ENCODE measurements around the gene AHDC1.

The AHDC1 gene

DNA sequence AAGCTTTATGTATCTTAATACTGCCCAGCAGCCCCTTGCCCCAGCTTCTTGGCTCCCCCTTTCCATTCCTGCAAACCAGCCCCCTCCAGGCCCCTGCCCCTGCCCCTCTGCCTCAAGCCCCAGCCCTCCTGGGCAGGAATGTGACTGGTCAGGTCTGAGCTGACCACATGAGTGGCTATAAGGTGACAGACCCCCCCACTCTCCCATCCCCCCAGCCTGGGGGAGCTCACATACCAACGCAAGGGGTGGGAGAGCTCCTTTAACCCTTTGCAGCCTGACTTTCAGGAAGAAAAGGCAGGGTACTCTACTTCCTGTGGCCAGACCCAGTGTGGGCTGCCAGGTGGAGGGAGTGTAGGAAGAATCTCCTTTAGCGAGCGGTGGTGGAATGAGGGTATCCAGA lies 33.2 kb downstream of the AHDC1 start:
- Histone ChIP-seq H3K27me3 (ENCODE audit: insufficient read depth, low read length) (no peaks in the 10 kb centered on the region), H3K36me3 (ENCODE audit: insufficient read depth, low read depth, low read length) (no peaks in the 10 kb centered on the region), H3K9ac (ENCODE audit: low read depth, low read length) (peak overlapping the region; percentile 76), H3K9me3 (ENCODE audit: insufficient read depth, low read depth, low read length) (no peaks in the 10 kb centered on the region), H3K27ac (ENCODE audit: low read length) (peak overlapping the region; percentile 74), H3K4me3 (ENCODE audit: low read length) (peak overlapping the region; percentile 54), H3K4me1 (ENCODE audit: insufficient read depth, low read length) (peaks cover 76% of the 10 kb centered on the region)

DNA sequence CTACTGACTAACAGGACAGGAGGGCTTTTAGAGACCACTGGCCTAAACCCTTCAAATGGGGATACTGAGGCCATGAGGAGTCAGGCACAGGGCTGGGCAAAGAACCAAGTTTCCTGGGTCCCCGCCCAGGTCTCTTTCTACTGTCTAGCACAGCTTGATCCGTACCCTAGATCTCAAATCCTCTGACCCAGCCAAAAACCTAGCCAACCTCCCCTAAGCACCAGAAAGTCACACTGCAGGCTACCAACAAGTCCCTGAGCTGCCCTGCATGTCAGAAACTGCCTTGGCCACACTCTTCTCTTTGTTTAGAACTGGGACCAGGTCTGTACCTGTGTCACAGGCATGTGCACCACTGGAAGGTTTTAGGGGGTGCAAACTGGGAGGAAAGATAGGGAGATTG lies 33.6 kb downstream of the AHDC1 start:
- peaks cover 76% of the 10 kb centered on the region for H3K4me1 ChIP-seq (ENCODE audit: insufficient read depth, low read length)
- no peaks in the 10 kb centered on the region for H3K36me3 ChIP-seq (ENCODE audit: insufficient read depth, low read depth, low read length)
- no peaks in the 10 kb centered on the region for H3K27me3 ChIP-seq (ENCODE audit: insufficient read depth, low read length)
- no peaks in the 10 kb centered on the region for H3K9me3 ChIP-seq (ENCODE audit: insufficient read depth, low read depth, low read length)
- peak overlapping the region; percentile 76 for H3K9ac ChIP-seq (ENCODE audit: low read depth, low read length)
- H3K4me3 ChIP-seq (ENCODE audit: low read length): peak overlapping the region; percentile 54; the same call in 1 of the 2 replicates
- peak overlapping the region; percentile 74 for H3K27ac ChIP-seq (ENCODE audit: low read length)

DNA sequence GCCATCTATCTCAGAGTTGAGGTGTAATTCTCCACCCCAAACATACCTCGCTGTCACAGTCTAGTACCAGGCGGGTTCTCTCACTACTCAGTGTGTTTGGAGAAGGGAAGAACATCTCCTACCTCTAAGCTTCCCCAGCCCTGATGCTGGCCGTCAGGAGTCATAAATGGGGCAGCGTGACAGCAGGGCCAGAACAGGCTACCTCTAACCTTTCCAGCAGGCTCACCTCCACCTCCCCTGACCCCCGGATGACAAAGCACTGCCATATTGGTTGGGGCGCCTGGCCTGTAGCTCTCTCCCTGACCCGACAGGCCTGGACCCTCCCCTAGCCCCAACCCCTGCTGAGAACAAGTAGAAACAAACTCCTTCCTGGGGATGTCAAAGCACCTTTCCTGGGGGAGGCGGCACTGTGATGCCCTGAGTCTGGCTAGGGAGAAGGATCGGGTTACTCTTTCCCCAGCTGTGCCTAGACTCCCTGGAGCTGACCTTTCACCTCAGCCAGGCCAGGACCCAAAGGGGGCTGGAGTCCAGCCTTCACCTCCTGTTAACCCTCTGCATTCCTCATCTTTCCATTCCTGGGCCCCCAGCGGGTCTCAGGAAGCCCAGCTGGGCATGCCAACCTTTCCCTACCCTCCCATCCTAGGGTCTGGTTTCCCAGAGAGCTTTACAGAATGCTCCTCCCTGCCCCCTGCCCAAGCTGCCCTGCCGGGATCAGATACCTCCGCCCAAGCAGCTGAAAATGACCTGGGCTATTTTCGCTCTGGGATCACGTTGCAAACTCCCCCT lies 34.2 kb downstream of the AHDC1 start:
- no peaks in the 10 kb centered on the region for H3K9me3 ChIP-seq (ENCODE audit: insufficient read depth, low read depth, low read length)
- H3K9ac ChIP-seq (ENCODE audit: low read depth, low read length): peak overlapping the region; percentile 76; the same call in 1 of the 2 replicates
- peaks cover 75% of the 10 kb centered on the region for H3K4me1 ChIP-seq (ENCODE audit: insufficient read depth, low read length)
- no peaks in the 10 kb centered on the region for H3K27me3 ChIP-seq (ENCODE audit: insufficient read depth, low read length)
- peak overlapping the region; percentile 74 for H3K27ac ChIP-seq (ENCODE audit: low read length)
- H3K4me3 ChIP-seq (ENCODE audit: low read length): peak overlapping the region; percentile 54; the same call in 1 of the 2 replicates
- no peaks in the 10 kb centered on the region for H3K36me3 ChIP-seq (ENCODE audit: insufficient read depth, low read depth, low read length)

DNA sequence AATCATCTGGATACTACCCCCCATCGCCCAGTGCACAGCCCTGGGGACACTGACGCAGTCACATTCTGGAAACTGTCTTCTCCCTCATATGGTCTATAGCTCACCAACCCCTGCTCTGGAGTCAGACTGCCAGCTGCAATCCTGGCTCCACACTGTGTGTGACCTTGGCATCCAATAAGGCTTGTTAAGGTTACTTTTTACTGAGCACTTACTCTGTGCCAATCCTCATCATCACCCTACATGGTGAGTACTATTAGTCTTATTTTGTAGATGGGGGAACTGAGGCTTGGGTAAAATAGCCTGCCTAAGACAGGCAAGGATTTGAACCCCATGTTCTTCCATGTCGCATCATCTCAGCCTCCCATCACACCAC lies 34.9 kb downstream of the AHDC1 start:
- Histone ChIP-seq H3K27ac (ENCODE audit: low read length) (no peak overlapping the region), H3K4me1 (ENCODE audit: insufficient read depth, low read length) (peaks cover 74% of the 10 kb centered on the region), H3K27me3 (ENCODE audit: insufficient read depth, low read length) (no peaks in the 10 kb centered on the region), H3K36me3 (ENCODE audit: insufficient read depth, low read depth, low read length) (no peaks in the 10 kb centered on the region), H3K4me3 (ENCODE audit: low read length) (peak overlapping the region; percentile 54; the same call in 1 of the 2 replicates), H3K9me3 (ENCODE audit: insufficient read depth, low read depth, low read length) (no peaks in the 10 kb centered on the region), H3K9ac (ENCODE audit: low read depth, low read length) (no peak overlapping the region)

DNA sequence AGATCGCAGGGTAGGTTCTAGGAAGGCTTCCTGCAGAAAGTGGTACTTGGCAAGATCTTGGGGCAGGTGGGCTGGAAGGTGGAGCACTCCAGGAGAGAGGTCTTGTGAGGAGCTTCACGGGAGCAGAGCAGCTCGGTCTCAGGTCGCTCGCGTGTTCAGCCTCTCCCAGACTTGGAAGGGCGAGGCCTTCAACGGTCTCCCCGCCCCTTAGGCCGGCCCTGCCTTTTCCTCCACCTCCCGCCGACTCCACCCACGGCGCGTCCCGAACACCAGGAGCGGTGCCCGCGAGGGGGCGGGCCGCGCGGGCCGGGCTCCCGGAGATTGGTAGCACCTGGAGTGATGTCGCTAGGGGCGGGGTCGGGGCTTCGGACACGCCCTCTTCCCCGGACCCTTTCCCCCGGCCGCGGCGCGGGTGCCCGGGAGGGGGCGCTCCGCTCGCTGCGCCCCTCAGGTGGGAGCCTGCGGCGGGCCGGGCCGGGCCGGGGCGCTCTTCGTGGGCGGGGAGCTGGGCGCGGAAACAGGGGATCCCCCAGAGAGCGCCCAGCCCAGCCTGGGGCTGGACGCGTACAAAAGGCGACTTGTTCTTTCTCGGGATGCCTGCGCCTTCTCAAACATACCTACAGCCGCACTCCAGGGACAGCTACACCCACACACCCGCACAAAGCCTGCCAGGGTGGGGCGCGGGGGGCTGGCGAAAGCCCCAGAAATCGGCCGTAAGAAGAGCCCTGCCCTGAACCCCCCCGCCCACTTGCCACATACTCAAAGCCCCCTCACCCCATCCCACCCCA lies 35.5 kb downstream of the AHDC1 start:
- Histone ChIP-seq H3K27me3 (ENCODE audit: insufficient read depth, low read length) (no peaks in the 10 kb centered on the region), H3K27ac (ENCODE audit: low read length) (no peak overlapping the region), H3K9ac (ENCODE audit: low read depth, low read length) (peak overlapping the region; percentile 45; the same call in 1 of the 2 replicates), H3K4me3 (ENCODE audit: low read length) (peak overlapping the region; percentile 62), H3K9me3 (ENCODE audit: insufficient read depth, low read depth, low read length) (no peaks in the 10 kb centered on the region), H3K4me1 (ENCODE audit: insufficient read depth, low read length) (peaks cover 74% of the 10 kb centered on the region), H3K36me3 (ENCODE audit: insufficient read depth, low read depth, low read length) (no peaks in the 10 kb centered on the region)

DNA sequence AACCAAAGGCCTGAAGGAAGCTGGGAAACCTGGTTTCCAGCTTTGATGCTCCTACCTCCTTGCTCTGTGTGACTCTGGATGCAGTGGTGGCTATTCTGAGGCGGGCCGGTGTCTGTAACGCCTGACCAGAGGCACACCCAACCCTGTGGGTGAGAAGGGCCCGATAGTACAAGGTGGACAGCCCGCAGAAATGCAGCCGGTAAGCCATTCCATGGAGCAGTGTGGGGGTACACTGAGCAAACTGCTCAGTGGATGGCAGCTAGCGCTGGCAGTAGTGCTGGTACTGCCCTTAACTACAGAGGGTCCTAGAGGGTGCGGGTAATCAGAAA lies 36.0 kb downstream of the AHDC1 start:
- peak overlapping the region; percentile 45; the same call in 1 of the 2 replicates for H3K9ac ChIP-seq (ENCODE audit: low read depth, low read length)
- no peaks in the 10 kb centered on the region for H3K9me3 ChIP-seq (ENCODE audit: insufficient read depth, low read depth, low read length)
- no peaks in the 10 kb centered on the region for H3K36me3 ChIP-seq (ENCODE audit: insufficient read depth, low read depth, low read length)
- no peaks in the 10 kb centered on the region for H3K27me3 ChIP-seq (ENCODE audit: insufficient read depth, low read length)
- H3K4me1 ChIP-seq (ENCODE audit: insufficient read depth, low read length): peaks cover 70% of the 10 kb centered on the region
- H3K27ac ChIP-seq (ENCODE audit: low read length): no peak overlapping the region
- H3K4me3 ChIP-seq (ENCODE audit: low read length): peak overlapping the region; percentile 62

DNA sequence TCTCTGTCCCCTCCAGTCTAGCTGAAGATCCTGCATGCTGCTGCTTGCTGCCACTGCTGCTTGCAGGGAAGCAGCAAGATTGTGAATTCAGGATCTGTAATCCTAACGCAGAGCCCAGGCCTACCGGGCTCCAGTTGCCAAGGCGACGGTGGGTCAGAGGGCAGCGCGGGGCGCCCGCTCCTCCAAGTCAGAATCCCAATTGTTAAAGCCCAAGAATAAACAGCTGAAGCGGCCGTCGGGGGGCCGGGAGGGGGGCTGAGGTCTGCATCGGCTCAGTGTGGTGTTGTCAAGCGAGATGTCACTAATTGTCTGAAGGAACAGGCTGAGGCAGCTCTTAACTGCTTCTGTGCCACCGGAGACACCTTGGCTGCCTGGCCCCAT lies 36.8 kb downstream of the AHDC1 start:
- H3K9ac ChIP-seq (ENCODE audit: low read depth, low read length): peak overlapping the region; percentile 45; the same call in 1 of the 2 replicates
- no peak overlapping the region for H3K27ac ChIP-seq (ENCODE audit: low read length)
- H3K4me1 ChIP-seq (ENCODE audit: insufficient read depth, low read length): peaks cover 65% of the 10 kb centered on the region
- no peaks in the 10 kb centered on the region for H3K9me3 ChIP-seq (ENCODE audit: insufficient read depth, low read depth, low read length)
- no peak overlapping the region for H3K4me3 ChIP-seq (ENCODE audit: low read length)
- H3K27me3 ChIP-seq (ENCODE audit: insufficient read depth, low read length): no peaks in the 10 kb centered on the region
- H3K36me3 ChIP-seq (ENCODE audit: insufficient read depth, low read depth, low read length): no peaks in the 10 kb centered on the region

DNA sequence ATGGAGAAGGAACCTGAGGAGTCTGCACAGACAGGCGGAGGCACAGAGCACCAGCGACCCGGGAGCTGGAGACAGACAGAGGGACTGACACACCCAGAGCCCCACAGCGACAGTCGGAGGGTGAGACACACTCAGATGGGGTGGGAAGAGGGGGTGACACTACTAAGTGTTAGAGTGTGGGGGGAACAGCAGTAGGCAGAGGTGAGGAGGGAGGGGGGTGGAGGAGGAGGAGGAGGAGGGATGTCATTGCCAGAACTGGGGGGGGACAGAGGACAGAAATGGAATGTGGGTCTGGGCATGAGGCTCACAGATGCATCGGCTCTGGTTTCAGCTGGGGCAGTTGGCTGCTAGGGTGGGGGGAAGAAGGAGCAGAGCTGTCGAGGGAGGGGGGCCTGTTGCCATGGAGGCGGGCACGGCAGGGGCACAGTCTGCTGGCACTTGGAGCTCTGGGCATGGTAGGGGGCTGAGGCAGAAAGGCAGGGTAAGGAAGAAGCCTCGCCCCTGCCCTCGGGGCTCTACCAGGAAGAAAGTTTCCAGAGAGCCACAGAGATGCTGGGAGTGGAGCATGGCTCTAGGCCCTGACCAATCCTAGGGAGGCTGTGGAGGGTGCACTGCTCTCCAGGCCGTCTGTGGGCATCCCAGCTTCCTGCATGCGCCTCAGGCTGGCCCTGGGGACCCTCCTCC lies 37.3 kb downstream of the AHDC1 start:
- Histone ChIP-seq H3K27me3 (ENCODE audit: insufficient read depth, low read length) (no peaks in the 10 kb centered on the region), H3K4me1 (ENCODE audit: insufficient read depth, low read length) (peaks cover 63% of the 10 kb centered on the region), H3K4me3 (ENCODE audit: low read length) (no peak overlapping the region), H3K27ac (ENCODE audit: low read length) (no peak overlapping the region), H3K9me3 (ENCODE audit: insufficient read depth, low read depth, low read length) (no peaks in the 10 kb centered on the region), H3K9ac (ENCODE audit: low read depth, low read length) (peak overlapping the region; percentile 31; the same call in 1 of the 2 replicates), H3K36me3 (ENCODE audit: insufficient read depth, low read depth, low read length) (no peaks in the 10 kb centered on the region)

DNA sequence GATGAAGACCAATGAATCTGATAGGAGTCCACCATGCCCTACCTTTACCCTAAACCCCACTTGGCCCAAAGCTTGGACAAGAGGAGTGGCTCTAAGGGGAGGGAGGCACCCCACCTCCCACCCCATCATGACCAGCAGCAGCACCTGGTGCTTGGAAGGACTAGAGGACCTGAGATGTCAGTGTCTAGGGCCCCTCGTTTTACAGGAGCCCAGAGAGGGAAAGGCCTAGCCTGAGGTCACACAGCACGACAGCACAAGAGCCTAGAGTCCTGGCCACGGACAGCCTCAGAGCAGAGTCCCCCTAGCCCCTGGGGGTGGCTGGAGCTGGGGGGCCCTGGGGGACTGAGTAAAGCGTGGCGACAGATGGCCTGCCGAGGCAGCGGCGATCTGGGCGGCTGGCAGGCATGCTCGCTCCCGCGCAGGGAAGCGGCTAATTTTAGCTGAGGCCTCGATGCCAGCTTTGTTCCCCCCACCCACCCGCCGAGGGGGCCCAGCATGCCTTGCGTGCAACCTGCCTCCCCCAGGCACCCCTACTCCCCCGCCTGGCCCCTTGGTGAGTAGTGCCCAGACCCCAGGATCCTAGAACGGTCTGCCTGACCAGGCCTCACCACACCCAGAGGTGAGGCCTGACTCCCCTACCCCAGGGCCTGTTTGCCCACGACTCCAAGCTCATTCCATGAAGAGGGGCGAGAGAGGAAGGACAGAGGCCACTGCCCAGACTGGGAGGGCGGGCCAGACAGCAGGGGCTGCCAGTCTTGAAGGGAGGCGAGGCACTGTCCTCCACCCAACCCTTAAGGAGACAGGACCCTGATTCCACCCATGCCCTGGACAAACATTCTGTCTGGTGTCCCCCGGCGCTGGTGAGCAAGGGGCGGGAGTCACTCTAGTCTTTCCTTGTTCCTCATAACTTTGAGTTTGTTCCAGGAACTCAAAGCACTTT lies 39.0 kb downstream of the AHDC1 start:
- no peaks in the 10 kb centered on the region for H3K36me3 ChIP-seq (ENCODE audit: insufficient read depth, low read depth, low read length)
- H3K4me1 ChIP-seq (ENCODE audit: insufficient read depth, low read length): peaks cover 51% of the 10 kb centered on the region
- H3K4me3 ChIP-seq (ENCODE audit: low read length): no peak overlapping the region
- no peaks in the 10 kb centered on the region for H3K27me3 ChIP-seq (ENCODE audit: insufficient read depth, low read length)
- H3K9ac ChIP-seq (ENCODE audit: low read depth, low read length): peak overlapping the region; percentile 27; the same call in 1 of the 2 replicates
- H3K9me3 ChIP-seq (ENCODE audit: insufficient read depth, low read depth, low read length): no peaks in the 10 kb centered on the region
- no peak overlapping the region for H3K27ac ChIP-seq (ENCODE audit: low read length)

DNA sequence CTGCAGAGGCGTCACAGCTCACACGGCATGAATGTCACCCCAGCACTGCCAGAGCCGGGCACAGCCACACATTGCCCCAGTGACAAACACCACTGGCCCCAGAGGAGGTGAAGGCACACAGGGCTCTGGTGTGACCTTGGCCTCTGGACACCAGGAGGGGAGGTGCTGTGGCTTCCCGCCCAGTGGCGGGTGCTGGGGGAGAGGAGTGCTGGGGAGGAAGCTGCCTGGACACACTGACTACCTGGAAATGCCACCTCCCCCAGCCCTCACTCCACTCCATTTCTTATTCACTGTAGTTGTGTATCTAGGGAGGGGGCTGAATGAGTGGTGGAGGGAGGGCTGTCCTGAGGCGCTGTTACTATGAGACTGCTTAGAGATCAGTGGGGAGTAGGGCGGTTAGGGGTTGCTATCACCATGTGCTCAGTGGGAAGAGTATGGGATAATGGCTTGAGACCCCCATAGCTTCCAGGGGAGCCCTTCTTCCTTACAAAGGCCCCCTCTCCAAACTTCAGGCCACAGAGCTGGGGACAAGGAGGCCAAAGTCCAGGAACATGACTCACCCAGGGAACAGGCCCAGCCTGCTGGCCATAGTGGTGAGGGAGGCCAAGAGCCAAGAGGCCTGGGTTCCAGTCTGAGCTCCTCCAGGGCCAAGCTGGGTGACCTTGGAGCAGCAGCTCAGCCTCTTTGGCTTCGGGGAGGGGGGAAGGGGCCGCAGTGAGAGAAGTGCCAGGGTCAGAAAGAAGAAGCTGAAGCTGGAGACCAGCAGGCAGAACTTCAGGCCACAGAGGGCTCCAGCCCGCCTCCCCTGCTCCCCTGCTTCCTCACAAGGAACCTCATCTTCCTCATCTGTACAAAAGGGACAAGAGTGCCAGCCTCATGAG lies 40.1 kb downstream of the AHDC1 start:
- H3K4me3 ChIP-seq (ENCODE audit: low read length): no peak overlapping the region
- no peaks in the 10 kb centered on the region for H3K9me3 ChIP-seq (ENCODE audit: insufficient read depth, low read depth, low read length)
- H3K36me3 ChIP-seq (ENCODE audit: insufficient read depth, low read depth, low read length): no peaks in the 10 kb centered on the region
- no peak overlapping the region for H3K27ac ChIP-seq (ENCODE audit: low read length)
- H3K9ac ChIP-seq (ENCODE audit: low read depth, low read length): peak overlapping the region; percentile 27
- H3K27me3 ChIP-seq (ENCODE audit: insufficient read depth, low read length): no peaks in the 10 kb centered on the region
- peaks cover 40% of the 10 kb centered on the region for H3K4me1 ChIP-seq (ENCODE audit: insufficient read depth, low read length)

Data from iPS-20b (cell line).